Astrocyte (in vitro differentiated cells and primary cell): ENCODE results near the gene TIAL1. TPM values are rescaled to one million over a fixed set of nuclear protein-coding genes. Genes with fewer than 3 reads are reported as not detected.

Experiments
- DNase-seq: peaks from one replicate; pipeline ENCODE4 v3.0.0-alpha.2; 2010; ENCODE audit warnings: low read depth
- FAIRE-seq: peaks from 2 replicates; lab custom pipeline; 2011; peaks lifted over from hg19 to GRCh38; lab: Jason Lieb, UNC
- H2AFZ ChIP-seq: 2 replicates; pipeline ENCODE4 v1.6.0; 2012; ENCODE audit warnings: low read depth, low read length, inconsistent platforms
- H3K27ac ChIP-seq: 2 replicates; pipeline ENCODE4 v1.5.1; 2011; ENCODE audit warnings: low read depth, low read length, inconsistent platforms
- H3K27me3 ChIP-seq: 2 replicates; pipeline ENCODE4 v1.6.0; 2011; ENCODE audit warnings: low read length, inconsistent platforms; ENCODE audit not compliant: insufficient read depth
- H3K36me3 ChIP-seq: 2 replicates; pipeline ENCODE4 v1.5.1; 2011; ENCODE audit warnings: low read length, inconsistent platforms; ENCODE audit not compliant: insufficient read depth
- H3K4me1 ChIP-seq: 2 replicates; pipeline ENCODE4 v1.5.1; 2011; ENCODE audit warnings: low read length, inconsistent platforms; ENCODE audit not compliant: insufficient read depth
- H3K4me2 ChIP-seq: 2 replicates; pipeline ENCODE4 v1.6.0; 2012; ENCODE audit warnings: low read length, inconsistent platforms
- H3K4me3 ChIP-seq: 2 replicates; pipeline ENCODE4 v1.5.1; 2011; ENCODE audit warnings: low read depth, mild to moderate bottlenecking, low read length, inconsistent platforms; ENCODE audit not compliant: insufficient read depth
- H3K79me2 ChIP-seq: 2 replicates; pipeline ENCODE4 v1.6.0; 2012; ENCODE audit warnings: mild to moderate bottlenecking, low read length, inconsistent platforms; ENCODE audit not compliant: insufficient read depth
- H3K9ac ChIP-seq: 2 replicates; pipeline ENCODE4 v1.6.0; 2012; ENCODE audit warnings: mild to moderate bottlenecking, low read length, inconsistent platforms
- H3K9me3 ChIP-seq: 2 replicates; pipeline ENCODE4 v1.5.1; 2012; ENCODE audit warnings: low read depth, mild to moderate bottlenecking, low read length, inconsistent platforms; ENCODE audit not compliant: insufficient read depth
- H4K20me1 ChIP-seq: 2 replicates; pipeline ENCODE4 v1.6.0; 2012; ENCODE audit warnings: low read length, inconsistent platforms; ENCODE audit not compliant: insufficient read depth
- H3K27ac Mint-ChIP-seq: one replicate; pipeline ENCODE4 v1.8.0; 2021; ENCODE audit warnings: mild to moderate bottlenecking, mixed read lengths; ENCODE audit not compliant: unreplicated experiment
- H3K27me3 Mint-ChIP-seq: one replicate; pipeline ENCODE4 v1.8.0; 2021; ENCODE audit warnings: low read depth, mixed read lengths; ENCODE audit not compliant: unreplicated experiment
- H3K36me3 Mint-ChIP-seq: one replicate; pipeline ENCODE4 v1.8.0; 2021; ENCODE audit warnings: low read depth, mixed read lengths; ENCODE audit not compliant: unreplicated experiment
- H3K4me1 Mint-ChIP-seq: one replicate; pipeline ENCODE4 v1.8.0; 2021; ENCODE audit warnings: low read depth, mixed read lengths; ENCODE audit not compliant: unreplicated experiment
- H3K4me3 Mint-ChIP-seq: one replicate; pipeline ENCODE4 v1.8.0; 2021; ENCODE audit warnings: mild to moderate bottlenecking, moderate library complexity, mixed read lengths; ENCODE audit not compliant: unreplicated experiment
- H3K9me3 Mint-ChIP-seq: one replicate; pipeline ENCODE4 v1.8.0; 2021; ENCODE audit warnings: mild to moderate bottlenecking, mixed read lengths; ENCODE audit not compliant: unreplicated experiment
- EZH2 ChIP-seq: IDR thresholded peaks from 2 replicates; pipeline ENCODE4 v1.6.1; 2012; ENCODE audit warnings: mild to moderate bottlenecking, low read length, inconsistent platforms; ENCODE audit not compliant: insufficient read depth
- total RNA-seq: library from RNA; stranded (reverse); gene quantifications from 2 replicates; pipeline ENCODE4 v1.2.1, GENCODE V29; 2021
- TF ChIP-seq, protein P1 (sequence below): IDR thresholded peaks from 2 replicates; pipeline ENCODE4 v1.5.1; 2011; ENCODE audit warnings: low read depth, mild to moderate bottlenecking, inconsistent platforms, low read length, moderate library complexity; ENCODE audit not compliant: insufficient read depth

Gene TIAL1
- total RNA-seq, 1 donor from 2014 or later, result 155 TPM

DNA sequence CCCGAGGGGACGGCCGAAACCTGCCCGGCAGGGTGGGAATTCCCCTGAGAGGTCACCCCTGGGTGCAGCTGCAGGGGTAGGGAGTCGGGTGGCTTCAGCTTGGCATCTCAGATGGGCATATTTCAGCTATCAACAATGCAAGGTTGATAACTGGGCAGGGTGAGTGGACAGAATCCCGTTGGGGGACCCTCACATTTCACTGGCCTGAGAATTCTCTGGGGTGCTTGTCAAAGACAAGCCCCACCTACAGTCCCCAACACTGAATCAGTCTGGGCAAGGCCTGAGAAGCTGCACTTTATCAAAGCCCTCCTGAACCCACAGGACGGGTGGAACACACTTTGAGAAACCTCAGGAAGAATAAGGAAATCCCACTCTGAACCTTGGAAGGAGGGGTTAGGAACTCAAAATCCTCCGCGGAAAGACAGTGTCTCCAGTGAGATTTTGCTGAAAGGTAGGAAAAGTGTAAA lies 57.4 kb downstream of the TIAL1 start:
- Histone ChIP-seq H3K36me3 (no peaks in the 10 kb centered on the region), H3K9me3 (no peaks in the 10 kb centered on the region), H3K4me2 (peak overlapping the region; percentile 53), H4K20me1 (peaks cover 63% of the 10 kb centered on the region), H3K79me2 (peaks cover 68% of the 10 kb centered on the region), H3K4me3 (no peak overlapping the region), H3K9ac (no peak overlapping the region), H2AFZ (no peak overlapping the region), H3K27me3 (no peaks in the 10 kb centered on the region), H3K4me1 (peaks cover 38% of the 10 kb centered on the region), H3K27ac (no peak overlapping the region)
- H3K9me3 Mint-ChIP-seq, result no peaks in the 10 kb centered on the region
- no peak for DNase-seq
- no peak overlapping the region for H3K4me3 Mint-ChIP-seq
- H3K27me3 Mint-ChIP-seq, result peaks cover 2% of the 10 kb centered on the region
- TF ChIP-seq EZH2, result no peak
- TF ChIP-seq, protein P1, sequence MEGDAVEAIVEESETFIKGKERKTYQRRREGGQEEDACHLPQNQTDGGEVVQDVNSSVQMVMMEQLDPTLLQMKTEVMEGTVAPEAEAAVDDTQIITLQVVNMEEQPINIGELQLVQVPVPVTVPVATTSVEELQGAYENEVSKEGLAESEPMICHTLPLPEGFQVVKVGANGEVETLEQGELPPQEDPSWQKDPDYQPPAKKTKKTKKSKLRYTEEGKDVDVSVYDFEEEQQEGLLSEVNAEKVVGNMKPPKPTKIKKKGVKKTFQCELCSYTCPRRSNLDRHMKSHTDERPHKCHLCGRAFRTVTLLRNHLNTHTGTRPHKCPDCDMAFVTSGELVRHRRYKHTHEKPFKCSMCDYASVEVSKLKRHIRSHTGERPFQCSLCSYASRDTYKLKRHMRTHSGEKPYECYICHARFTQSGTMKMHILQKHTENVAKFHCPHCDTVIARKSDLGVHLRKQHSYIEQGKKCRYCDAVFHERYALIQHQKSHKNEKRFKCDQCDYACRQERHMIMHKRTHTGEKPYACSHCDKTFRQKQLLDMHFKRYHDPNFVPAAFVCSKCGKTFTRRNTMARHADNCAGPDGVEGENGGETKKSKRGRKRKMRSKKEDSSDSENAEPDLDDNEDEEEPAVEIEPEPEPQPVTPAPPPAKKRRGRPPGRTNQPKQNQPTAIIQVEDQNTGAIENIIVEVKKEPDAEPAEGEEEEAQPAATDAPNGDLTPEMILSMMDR, result no peak
- no peak overlapping the region for H3K27ac Mint-ChIP-seq
- no peak for FAIRE-seq
- H3K36me3 Mint-ChIP-seq, result peaks cover 2% of the 10 kb centered on the region
- H3K4me1 Mint-ChIP-seq, result peaks cover 18% of the 10 kb centered on the region

DNA sequence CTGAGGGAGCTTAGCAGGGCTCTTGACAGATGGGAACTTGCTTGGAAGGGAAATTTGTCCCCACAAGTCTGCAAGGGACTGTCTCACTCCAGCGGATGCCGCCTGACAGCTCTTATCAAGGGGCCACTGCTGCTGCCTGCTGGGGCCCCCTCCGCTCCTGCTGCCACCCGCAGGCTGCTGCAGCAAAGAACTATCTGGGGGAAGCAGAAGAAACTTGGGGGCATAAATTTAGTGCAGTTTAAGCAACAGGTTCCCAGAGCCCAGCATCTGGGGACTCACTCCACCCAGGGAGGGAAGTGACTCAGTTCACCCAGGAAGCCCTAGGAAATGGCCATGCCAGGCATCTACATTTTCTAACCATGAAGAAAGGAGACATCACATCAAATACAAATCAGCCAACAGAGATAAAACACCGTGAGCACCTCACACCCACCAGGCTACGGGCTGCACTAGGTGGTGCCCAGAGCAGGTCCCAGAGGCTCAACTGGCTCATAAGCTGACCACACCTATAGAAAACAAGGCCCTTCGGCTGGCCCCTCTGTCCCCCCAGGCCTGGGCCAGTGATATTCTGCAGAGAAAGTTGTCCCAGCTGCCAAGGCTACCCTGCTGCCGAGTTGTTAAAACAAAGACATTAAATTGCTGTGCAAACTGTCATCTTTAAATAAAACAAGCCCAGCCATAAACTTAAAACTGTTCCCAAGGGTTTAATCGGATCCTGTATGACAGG lies 58.0 kb downstream of the TIAL1 start:
- DNase-seq (no peak), FAIRE-seq (no peak)
- no peak overlapping the region for H3K27ac Mint-ChIP-seq
- no peaks in the 10 kb centered on the region for H3K36me3 ChIP-seq
- H3K27ac ChIP-seq, result no peak overlapping the region
- no peaks in the 10 kb centered on the region for H3K27me3 ChIP-seq
- H3K9me3 ChIP-seq, result no peaks in the 10 kb centered on the region
- peaks cover 68% of the 10 kb centered on the region for H3K79me2 ChIP-seq
- peak overlapping the region; percentile 1 for H3K9ac ChIP-seq
- H3K4me1 ChIP-seq, result peaks cover 35% of the 10 kb centered on the region
- H2AFZ ChIP-seq, result no peak overlapping the region
- peaks cover 2% of the 10 kb centered on the region for H3K27me3 Mint-ChIP-seq
- peaks cover 19% of the 10 kb centered on the region for H3K4me1 Mint-ChIP-seq
- H3K4me3 ChIP-seq, result no peak overlapping the region
- no peak overlapping the region for H3K4me3 Mint-ChIP-seq
- H3K4me2 ChIP-seq, result peak overlapping the region; percentile 53
- peaks cover 2% of the 10 kb centered on the region for H3K36me3 Mint-ChIP-seq
- no peaks in the 10 kb centered on the region for H3K9me3 Mint-ChIP-seq
- no peak for TF ChIP-seq EZH2
- TF ChIP-seq, protein P1, result no peak
- H4K20me1 ChIP-seq, result peaks cover 64% of the 10 kb centered on the region
